Lung (tissue), 12 donors: ENCODE data around the gene TMEM117. TPM values are rescaled to one million over a fixed set of nuclear protein-coding genes. Genes with fewer than 3 reads are reported as not detected.

ENCODE experiments used
- ATAC-seq: fragments of 200-7000 bp; cut with Tn5 transposase; one replicate; pipeline ENCODE4 v1.9.1; 2020; ENCODE audit warnings: moderate number of reproducible peaks; ENCODE audit not compliant: insufficient read depth, low FRiP score
- DNase-seq, 3 donors: peaks; one replicate each; pipeline ENCODE4 v3.0.0-alpha.2; 2013 to 2017
- H3K27ac ChIP-seq, 2 donors: one replicate each; pipeline ENCODE4 v1.5.1; 2013; ENCODE audit warnings: mild to moderate bottlenecking in 2 of 2, moderate library complexity in 2 of 2, control low read depth in 1 of 2, inconsistent platforms in 1 of 2, low read depth in 1 of 2, low read length in 1 of 2
- H3K27me3 ChIP-seq, 3 donors: one replicate each; pipeline ENCODE4 v1.5.1; 2013; ENCODE audit warnings: low read length in 2 of 3; ENCODE audit not compliant: control insufficient read depth in 3 of 3, insufficient read depth in 3 of 3
- H3K36me3 ChIP-seq, 4 donors: one replicate each; pipeline ENCODE4 v1.5.1; 2013; ENCODE audit warnings: low read length in 4 of 4, mild to moderate bottlenecking in 1 of 4, moderate library complexity in 1 of 4; ENCODE audit not compliant: control insufficient read depth in 4 of 4, insufficient read depth in 4 of 4
- H3K4me1 ChIP-seq, 5 donors: one replicate each; pipeline ENCODE4 v1.5.1; 2013; ENCODE audit warnings: low read length in 5 of 5, mild to moderate bottlenecking in 2 of 5, moderate library complexity in 1 of 5; ENCODE audit not compliant: control insufficient read depth in 5 of 5, insufficient read depth in 5 of 5
- H3K4me3 ChIP-seq: one replicate; pipeline ENCODE4 v1.5.1; 2013; ENCODE audit warnings: mild to moderate bottlenecking, control low read depth, moderate library complexity
- H3K9ac ChIP-seq, 2 donors: one replicate each; pipeline ENCODE4 v1.5.1; 2013; ENCODE audit warnings: low read length in 2 of 2, control low read depth in 1 of 2; ENCODE audit not compliant: insufficient read depth in 1 of 2
- H3K9me3 ChIP-seq, 4 donors: one replicate each; pipeline ENCODE4 v1.5.1; 2013; ENCODE audit warnings: low read length in 3 of 4, mild to moderate bottlenecking in 1 of 4, moderate library complexity in 1 of 4; ENCODE audit not compliant: control insufficient read depth in 4 of 4, insufficient read depth in 3 of 4
- CTCF ChIP-seq: IDR thresholded peaks from 2 replicates; pipeline ENCODE4 v1.5.1; 2012; ENCODE audit warnings: mild to moderate bottlenecking; ENCODE audit errors: control extremely low read depth, extremely low read depth
- WGBS, 2 donors: extraction: QIAGEN DNeasy Blood & Tissue Kit; methylation state at CpG; one replicate each; pipeline ENCODE4 v1.1.7; 2013; 5-methylcytosine and 5-hydroxymethylcytosine counted together
- polyA plus RNA-seq, 2 donors: library from polyadenylated mRNA; stranded (reverse); fragments of 200-250 nt; gene quantifications; one replicate each; pipeline ENCODE4 v1.2.1, GENCODE V29; 2013
- total RNA-seq, 2 donors: library from RNA; depleted of rRNA in 1 of 2; stranded (reverse); fragments of >200 nt in 1 of 2; gene quantifications; one replicate each; pipeline ENCODE4 v1.2.1, GENCODE V29; 2014 to 2021
- donor health status: control.
- donor health status: control.
- donor health status: Bipolar disorder and iron deficiency.
- donor health status: healthy.
- donor health status: DM: yes; HTN: yes; CAD: no.

Gene TMEM117
- total and polyA plus RNA-seq, 4 donors, result 1.2 to 6.1 (median 2.3) TPM

GRCh38 chr12:43973993-43974392 lies 138.1 kb downstream of the TMEM117 start:
- TF ChIP-seq CTCF, result no peak
- H3K4me1 ChIP-seq, result peaks cover 0 to 8% (median 0%) of the 10 kb centered on the region in 5 donors
- H3K9ac ChIP-seq, result no peak overlapping the region
- H3K36me3 ChIP-seq, result no peaks in the 10 kb centered on the region
- no peaks in the 10 kb centered on the region for H3K27me3 ChIP-seq
- DNase-seq (no peak), ATAC-seq (no peak)
- no peak overlapping the region for H3K4me3 ChIP-seq
- H3K9me3 ChIP-seq, result peaks cover 0 to 3% (median 0%) of the 10 kb centered on the region in 4 donors
- H3K27ac ChIP-seq, result no peak overlapping the region
- 12 to 21% methylated on average over 1 of the region's 1 CpG for WGBS, 2 donors

GRCh38 chr12:43976027-43976426 lies 140.1 kb downstream of the TMEM117 start:
- ATAC-seq, result no peak
- Histone ChIP-seq H3K9ac (no peak overlapping the region), H3K9me3 (peaks cover 0 to 3% (median 1%) of the 10 kb centered on the region in 4 donors), H3K27ac (no peak overlapping the region), H3K4me1 (peaks cover 0 to 8% (median 0%) of the 10 kb centered on the region in 5 donors), H3K4me3 (no peak overlapping the region), H3K36me3 (no peaks in the 10 kb centered on the region), H3K27me3 (no peaks in the 10 kb centered on the region)
- 91% methylated on average over 3 of the region's 3 CpGs for WGBS, 2 donors
- no peak for DNase-seq
- no peak for TF ChIP-seq CTCF

- peaks cover 0 to 5% (median 0%) of the 10 kb centered on the region in 5 donors for H3K4me1 ChIP-seq
- no peak overlapping the region for H3K4me3 ChIP-seq
- H3K9me3 ChIP-seq, result peaks cover 0 to 3% (median 1%) of the 10 kb centered on the region in 4 donors
- no peak for TF ChIP-seq CTCF
- DNase-seq (no peak), ATAC-seq (no peak)
- no peak overlapping the region for H3K9ac ChIP-seq
- 81 to 91% methylated on average over 2 of the region's 2 CpGs for WGBS, 2 donors
- no peak overlapping the region for H3K27ac ChIP-seq
- H3K27me3 ChIP-seq, result no peaks in the 10 kb centered on the region
- H3K36me3 ChIP-seq, result no peaks in the 10 kb centered on the region
These were observed 142.7 kb downstream of the TMEM117 start for GRCh38 chr12:43978556-43978955.

GRCh38 chr12:43979450-43979849 lies 143.6 kb downstream of the TMEM117 start:
- DNase-seq, result no peak
- Histone ChIP-seq H3K4me3 (no peak overlapping the region), H3K9ac (no peak overlapping the region), H3K4me1 (peaks cover 0 to 2% (median 0%) of the 10 kb centered on the region in 5 donors), H3K9me3 (peaks cover 0 to 3% (median 1%) of the 10 kb centered on the region in 4 donors), H3K27ac (no peak overlapping the region), H3K27me3 (no peaks in the 10 kb centered on the region), H3K36me3 (no peaks in the 10 kb centered on the region)
- no peak for TF ChIP-seq CTCF
- ATAC-seq, result no peak
- WGBS, 2 donors, result 81 to 86% methylated on average over 3 of the region's 3 CpGs
